Upper lobe of right lung (tissue), 1 donor: ENCODE results near the gene CFAP100. TPM values are rescaled to one million over a fixed set of nuclear protein-coding genes. Genes with fewer than 3 reads are reported as not detected.

ENCODE experiments used
- ATAC-seq: fragments of 200-7000 bp; cut with Tn5 transposase; one replicate; pipeline ENCODE4 v1.9.1; 2020; ENCODE audit warnings: mild to moderate bottlenecking, moderate library complexity
- DNase-seq: peaks from one replicate; pipeline ENCODE4 v3.0.0-alpha.2; 2020
- H3K27ac ChIP-seq: fragments of 200-600 bp; one replicate; pipeline ENCODE4 v1.8.0; 2022
- H3K27me3 ChIP-seq: fragments of 200-600 bp; one replicate; pipeline ENCODE4 v1.8.0; 2022; ENCODE audit warnings: mild to moderate bottlenecking
- H3K36me3 ChIP-seq: fragments of 200-600 bp; one replicate; pipeline ENCODE4 v1.8.0; 2022
- H3K4me1 ChIP-seq: fragments of 200-600 bp; one replicate; pipeline ENCODE4 v1.8.0; 2022
- H3K4me3 ChIP-seq: fragments of 200-600 bp; one replicate; pipeline ENCODE4 v1.8.0; 2022; ENCODE audit warnings: mild to moderate bottlenecking
- H3K9me3 ChIP-seq: fragments of 200-600 bp; one replicate; pipeline ENCODE4 v1.8.0; 2022
- CTCF ChIP-seq: fragments of 200-600 bp; IDR thresholded peaks from one replicate; pipeline ENCODE4 v1.8.0; 2022; ENCODE audit warnings: antibody characterized with exemption
- intact Hi-C: fragments of 100-400 bp; cut with DNase I; formaldehyde crosslinking; loops from one replicate; pipeline ENCODE4 v1.11.0; 2022
- total RNA-seq: library from RNA; stranded (reverse); fragmentation: NEBNext Ultra II Directional; extraction: Animal tissue kit (Norgen Biotek cat#: 25700); gene quantifications from one replicate; pipeline ENCODE4 v1.2.1, GENCODE V29; 2021
- donor health status: DM: no; HTN: yes; CAD: no; lungs with severe emphysema.

Gene CFAP100
- total RNA-seq, 1 donor from 2014 or later: not detected

DNA sequence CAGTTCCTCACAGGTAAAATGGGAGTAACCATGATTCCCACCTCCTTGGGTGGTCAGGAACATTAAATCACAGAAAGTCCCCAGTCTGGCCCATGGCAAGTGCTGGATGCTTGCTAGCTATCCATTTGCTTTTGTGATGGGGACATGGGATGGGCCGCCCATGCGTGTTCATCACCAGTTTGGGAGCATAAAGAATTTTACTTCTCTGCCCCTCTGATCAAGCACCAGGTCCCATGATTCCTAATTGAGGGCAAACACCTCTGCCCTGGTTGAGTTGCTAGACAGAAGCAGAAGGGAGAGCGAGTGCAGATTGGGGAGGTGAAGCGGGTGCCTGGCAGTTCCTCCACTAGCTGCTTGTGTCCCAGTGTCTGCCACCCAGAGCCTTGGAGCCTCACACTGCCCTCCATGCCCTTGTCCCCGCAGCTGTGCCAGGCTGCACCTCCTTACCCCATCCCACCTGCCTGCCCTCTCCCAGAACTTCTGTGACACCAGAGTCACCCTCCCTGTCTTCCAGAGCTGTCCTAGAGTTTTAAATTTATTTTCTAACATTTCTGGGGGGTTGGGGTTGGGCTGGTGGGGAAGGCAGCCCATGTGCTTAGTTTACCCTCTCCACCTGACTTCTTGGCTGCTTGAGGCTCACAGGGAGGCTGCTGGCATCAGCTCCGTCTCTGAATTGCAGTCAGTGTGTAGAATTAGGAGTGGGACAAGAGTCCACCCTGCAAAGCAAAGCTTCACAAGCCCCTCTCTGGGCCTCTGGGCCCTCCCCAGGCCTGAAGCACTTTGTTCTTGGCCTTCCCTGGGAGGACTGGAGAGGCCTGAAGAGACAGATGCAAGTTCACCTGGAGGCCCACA is 18.4 kb downstream of the CFAP100 start:
- Histone ChIP-seq H3K4me3 (no peak overlapping the region), H3K9me3 (no peaks in the 10 kb centered on the region), H3K27me3 (peaks cover 39% of the 10 kb centered on the region), H3K36me3 (no peaks in the 10 kb centered on the region), H3K4me1 (no peaks in the 10 kb centered on the region), H3K27ac (no peak overlapping the region)
- no peak for DNase-seq
- no peak for TF ChIP-seq CTCF
- intact Hi-C loops: no loop called here
- ATAC-seq: no peak

GRCh38 chr3:126413693-126414080 is 19.0 kb downstream of the CFAP100 start:
- no peak for DNase-seq
- peaks cover 45% of the 10 kb centered on the region for H3K27me3 ChIP-seq

DNA sequence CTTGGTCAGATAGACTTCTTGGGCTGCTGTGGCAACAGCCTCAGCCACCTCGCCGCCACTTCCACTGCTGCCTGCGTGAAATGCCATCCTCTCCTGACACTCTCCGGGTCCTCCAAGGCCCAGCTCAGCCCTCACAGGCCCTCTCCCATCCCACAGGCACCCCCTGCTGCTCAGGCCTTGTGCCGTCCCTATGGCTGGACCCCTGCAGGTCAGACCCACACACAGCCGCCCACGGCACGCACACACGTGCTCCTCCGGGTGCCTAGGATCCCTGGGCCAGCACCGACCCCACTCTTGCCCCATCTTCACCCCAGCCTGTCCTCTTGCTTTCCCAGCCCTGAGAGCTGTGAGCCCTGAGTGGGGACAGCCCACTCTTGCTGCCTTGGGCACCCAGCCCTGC is 19.7 kb downstream of the CFAP100 start:
- DNase-seq (peak; percentile 52), ATAC-seq (no peak)
- TF ChIP-seq CTCF: no peak
- Histone ChIP-seq H3K4me1 (no peaks in the 10 kb centered on the region), H3K36me3 (no peaks in the 10 kb centered on the region), H3K27ac (no peak overlapping the region), H3K9me3 (no peaks in the 10 kb centered on the region), H3K27me3 (peaks cover 50% of the 10 kb centered on the region), H3K4me3 (no peak overlapping the region)
- intact Hi-C loops: no loop called here

More at GRCh38 chr3:126413693-126414080, 19.0 kb downstream of the CFAP100 start:
- no peaks in the 10 kb centered on the region for H3K36me3 ChIP-seq
- no peaks in the 10 kb centered on the region for H3K9me3 ChIP-seq
- no peak overlapping the region for H3K27ac ChIP-seq
- no peak for TF ChIP-seq CTCF
- H3K4me3 ChIP-seq: no peak overlapping the region
- intact Hi-C loops: no loop called here
- no peaks in the 10 kb centered on the region for H3K4me1 ChIP-seq
- ATAC-seq: no peak

DNA sequence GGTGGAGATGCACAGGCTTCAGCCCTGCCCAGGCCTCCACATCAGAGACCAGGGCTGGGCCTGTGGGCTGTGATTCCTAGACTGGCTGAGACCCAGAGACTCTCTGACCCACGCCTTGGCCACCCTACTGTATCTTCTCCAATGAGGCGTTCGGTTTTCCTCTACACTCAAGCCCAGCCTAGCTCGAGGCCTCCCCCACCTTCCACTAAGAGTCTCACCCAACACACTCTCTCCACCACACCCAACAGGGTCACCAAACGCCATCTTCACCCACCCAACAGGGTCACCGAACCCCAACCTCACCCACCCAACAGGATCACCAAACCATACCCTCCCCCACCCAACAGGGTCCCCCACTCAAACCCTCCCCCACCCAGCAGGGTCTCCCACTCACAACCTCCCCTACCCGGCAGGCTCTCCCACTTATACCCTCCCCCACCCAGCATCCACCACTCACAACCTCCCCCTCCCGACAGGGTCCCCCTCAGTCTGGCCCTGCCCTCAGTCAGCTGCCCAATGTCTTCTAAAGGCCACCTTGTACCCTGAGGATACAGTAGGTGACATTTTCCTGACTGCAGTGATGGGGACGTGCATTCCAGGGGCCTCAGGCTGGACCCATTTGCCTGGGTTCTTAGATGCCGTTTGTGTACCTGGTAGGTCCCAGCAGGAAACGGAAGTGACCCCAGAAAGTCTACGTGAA is 20.4 kb downstream of the CFAP100 start:
- Histone ChIP-seq H3K4me1 (no peaks in the 10 kb centered on the region), H3K27me3 (peaks cover 50% of the 10 kb centered on the region)
- DNase-seq: no peak

More for the DNA sequence above, 20.4 kb downstream of the CFAP100 start:
- Histone ChIP-seq H3K27ac (no peak overlapping the region), H3K4me3 (no peak overlapping the region), H3K36me3 (no peaks in the 10 kb centered on the region), H3K9me3 (no peaks in the 10 kb centered on the region)
- ATAC-seq: no peak
- TF ChIP-seq CTCF: no peak
- intact Hi-C loops: no loop called here
